ENCODE measurements around the gene FRMPD1.

FRMPD1 gene

DNA sequence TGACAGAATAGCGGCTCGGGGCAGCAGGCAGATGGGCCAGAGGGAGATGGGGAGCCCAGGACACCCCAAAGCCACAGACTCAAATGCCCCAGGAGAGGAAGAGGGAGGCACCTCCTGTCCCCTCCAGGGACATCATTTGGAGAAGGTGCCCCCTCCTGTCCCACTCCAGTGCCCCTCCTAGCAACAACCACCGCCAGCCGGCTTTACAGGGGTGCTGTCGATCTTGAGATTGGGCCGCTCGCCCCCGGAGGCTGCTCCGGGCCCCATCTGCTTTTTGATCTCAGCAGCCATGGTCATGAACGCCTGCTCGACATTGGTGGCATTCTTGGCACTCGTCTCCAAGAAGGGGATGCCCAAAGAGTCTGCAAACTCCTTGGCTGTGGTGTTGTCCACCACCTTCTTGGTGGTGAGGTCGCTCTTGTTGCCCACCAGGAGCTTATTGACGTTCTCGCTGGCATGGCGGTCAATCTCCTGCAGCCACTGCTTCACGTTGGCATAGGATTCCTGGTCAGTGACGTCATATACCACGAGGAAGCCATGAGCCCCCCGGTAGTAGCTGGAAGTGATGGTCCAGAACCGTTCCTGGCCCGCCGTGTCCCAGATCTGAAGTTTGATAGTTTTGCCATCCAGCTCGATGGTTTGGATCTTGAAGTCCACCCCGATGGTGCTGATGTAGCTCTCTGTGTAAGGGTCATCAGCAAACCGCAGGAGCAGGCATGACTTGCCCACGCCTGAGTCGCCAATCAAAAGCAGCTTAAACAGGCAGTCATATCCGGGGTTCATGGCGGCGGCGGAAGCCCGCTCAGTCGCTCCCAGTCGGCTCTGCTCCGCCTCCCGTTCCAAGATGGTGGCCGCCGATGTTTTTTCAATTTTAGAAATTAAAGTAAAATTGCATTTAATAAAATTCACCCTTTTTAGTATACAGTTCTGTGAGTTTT, 14.0 kb upstream of the FRMPD1 start:
- no peak for DNase-seq

DNA sequence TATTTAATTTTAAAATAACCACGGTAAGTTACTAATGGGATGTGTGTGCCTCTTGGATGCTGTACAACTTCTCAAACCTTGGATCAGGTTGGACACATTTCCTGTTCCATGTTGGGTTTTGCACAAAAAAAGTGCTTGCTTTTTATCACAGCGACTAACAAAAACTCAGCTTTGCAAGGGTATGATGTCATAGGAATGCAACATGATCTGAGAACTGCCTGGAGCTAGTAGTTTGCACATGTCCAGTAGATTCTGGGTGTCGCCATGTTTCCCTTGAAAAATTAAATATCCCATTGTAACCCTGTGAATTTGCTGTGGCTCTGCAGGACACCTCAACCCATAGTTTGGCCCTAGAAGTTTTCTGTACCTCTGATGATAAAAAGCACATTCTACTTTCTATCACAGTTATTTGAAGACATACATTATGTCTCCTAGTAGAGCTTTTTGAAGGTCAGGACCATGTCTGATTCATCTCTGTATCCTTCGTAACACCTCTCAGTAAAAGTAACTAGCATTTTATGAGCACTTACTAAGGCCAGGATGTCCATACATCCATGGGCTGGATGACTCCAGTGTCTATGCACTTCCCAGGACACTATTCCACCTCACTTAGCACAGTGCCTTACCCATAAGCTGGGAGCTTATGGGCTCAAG, 11.5 kb upstream of the FRMPD1 start:
- DNase-seq = no peak

DNA sequence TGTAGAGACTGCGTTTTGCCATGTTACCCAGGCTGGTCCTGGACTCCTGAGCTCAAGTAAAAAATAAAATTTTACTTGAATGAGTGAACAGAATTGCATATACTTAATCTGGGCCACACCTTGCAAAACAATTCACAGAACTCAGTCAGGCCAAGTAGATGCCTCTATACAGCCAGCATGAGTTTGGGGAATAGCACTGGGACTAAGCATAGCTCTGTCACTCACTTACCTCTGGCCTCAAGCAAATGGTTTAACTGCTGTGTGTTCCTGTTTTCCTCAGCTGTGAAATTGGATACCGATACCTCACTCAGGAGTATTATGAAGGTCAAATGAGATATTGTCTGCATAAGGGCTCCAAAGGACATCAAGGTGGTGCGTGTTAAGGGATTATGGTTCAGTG, 10.9 kb upstream of the FRMPD1 start:
- DNase-seq = no peak

DNA sequence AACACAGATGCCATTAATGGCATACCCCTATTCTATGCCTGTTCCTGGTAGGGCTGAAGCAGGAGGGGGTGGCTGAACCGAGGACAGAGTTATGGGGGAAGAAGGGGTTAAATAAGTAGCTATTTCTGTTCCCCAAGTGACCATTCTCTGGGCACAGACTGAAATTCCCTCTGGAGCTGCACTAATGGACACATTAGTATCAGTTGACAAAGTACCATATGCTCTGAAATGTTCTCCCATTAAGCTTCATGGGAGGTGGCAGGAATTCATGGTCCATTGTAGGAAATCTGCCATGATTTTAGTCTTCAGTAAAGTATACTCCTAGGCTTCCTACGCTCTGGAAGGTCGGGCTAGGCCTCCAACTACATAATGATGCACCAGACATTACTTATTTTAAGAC, 10.5 kb upstream of the FRMPD1 start:
- DNase-seq = no peak

DNA sequence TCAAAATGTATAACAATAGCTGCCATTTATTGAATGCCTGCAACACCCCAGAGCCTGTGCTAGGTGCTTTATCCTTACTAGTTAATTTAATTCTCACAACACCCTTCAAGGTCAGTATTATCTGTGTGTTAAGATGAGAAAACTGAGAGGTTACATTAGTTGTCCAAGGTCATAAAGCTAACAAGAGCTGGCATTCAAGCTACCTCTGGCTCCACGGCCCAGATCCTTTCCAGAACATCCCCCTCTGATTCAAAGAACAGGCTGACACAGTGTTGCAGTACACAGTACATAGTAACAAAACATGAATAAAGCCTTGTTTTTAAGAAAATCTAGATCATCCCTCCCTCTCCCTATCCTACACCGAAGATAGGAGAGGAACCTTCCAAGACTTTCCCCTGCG, 9.4 kb upstream of the FRMPD1 start:
- no peak for DNase-seq

DNA sequence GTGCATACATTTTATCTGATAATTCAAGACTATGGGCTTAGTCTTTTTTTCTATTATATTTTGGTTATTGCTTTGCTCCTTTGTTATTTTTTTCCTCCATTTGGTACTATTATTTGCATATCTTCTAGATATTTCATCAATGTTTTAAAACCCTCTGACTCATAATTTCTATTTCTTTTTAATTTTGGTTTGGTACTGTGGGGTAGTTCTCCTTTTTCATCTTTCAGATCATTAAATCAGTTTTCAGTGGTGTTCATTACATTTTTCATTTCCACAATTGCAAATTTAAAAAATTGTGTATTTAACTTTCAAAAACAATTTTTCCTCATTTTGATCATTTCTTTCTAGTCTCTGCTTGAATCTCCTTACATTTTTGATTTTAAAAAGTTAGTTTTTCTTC, 7.5 kb upstream of the FRMPD1 start:
- no peak for DNase-seq

DNA sequence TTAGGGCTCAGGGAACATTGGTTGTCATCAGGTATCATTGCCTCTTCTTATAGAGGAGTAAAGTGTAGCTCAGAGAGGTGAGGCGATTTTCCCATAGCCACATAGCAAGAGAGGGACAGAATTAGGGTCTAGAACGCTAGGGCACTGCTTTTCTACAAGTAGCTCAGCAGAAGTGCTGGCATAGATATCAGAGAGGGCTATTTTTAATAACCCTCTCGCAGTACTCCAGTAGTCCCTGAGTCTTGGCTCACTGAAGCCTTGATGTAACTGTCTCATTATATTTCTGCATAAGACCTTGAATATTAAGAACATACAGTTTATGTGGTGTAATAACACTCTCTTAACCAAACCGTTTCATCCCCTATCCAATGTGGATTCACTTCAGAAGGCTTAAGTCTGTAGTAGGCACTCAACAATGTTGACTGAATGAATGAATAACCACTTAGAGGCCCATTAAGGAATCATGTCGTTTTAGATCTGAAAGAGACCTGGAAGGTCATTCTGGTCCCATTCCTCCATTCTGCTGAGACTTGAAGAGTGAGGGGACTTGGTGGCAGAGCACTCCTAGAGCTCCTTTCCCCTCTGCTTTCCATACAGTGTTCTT, 4.7 kb upstream of the FRMPD1 start:
- no peak for DNase-seq

DNA sequence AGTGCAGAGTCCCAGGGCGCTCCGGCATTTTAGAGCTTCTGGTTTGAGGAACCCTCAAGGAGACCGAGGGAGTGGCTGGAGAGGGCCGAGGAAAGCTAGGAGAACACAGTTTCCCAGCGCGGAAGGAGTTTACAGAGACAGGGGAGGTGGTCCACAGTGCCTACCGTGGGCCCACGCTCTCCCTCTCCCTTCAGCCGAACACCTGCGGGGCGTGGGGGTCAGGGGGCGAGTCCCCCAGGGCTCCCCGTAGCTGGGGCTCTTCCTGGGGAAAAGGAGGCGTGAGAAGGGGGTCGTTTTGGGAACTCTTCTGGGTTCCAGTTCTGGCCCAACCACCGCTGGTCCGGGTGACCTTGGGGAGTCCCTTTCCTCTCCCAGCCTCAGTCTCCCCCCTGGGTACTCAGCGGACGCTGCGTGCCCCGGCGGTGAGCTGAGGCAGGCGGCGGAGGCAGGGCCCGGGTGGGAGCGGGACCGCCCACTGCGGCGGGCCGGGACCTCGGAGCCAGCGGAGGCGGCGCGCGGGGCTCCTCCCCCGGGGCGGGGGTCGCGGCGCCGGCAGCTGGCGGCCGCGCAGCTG, 368 bp upstream of the FRMPD1 start:
- DNase-seq = no peak

DNA sequence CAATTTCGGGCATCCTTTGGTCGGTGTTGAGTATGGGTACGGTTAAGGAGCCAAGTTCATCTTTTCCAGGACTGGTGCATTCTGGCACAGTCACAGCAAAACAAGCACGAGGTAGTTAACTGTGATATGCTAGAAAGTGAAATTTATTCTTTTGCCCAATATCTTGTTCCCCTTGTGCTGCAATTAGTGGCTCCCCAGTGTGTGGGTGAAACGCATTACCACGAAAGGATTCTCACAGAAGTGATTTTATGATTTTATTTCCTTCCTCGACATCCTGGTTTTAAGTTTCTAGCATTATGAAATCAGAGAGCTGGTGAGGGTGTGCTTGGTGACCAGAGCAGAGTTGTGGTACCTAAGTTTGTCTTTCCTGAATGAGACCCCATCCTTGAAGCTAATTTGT, 1.5 kb downstream of the FRMPD1 start:
- DNase-seq = no peak

DNA sequence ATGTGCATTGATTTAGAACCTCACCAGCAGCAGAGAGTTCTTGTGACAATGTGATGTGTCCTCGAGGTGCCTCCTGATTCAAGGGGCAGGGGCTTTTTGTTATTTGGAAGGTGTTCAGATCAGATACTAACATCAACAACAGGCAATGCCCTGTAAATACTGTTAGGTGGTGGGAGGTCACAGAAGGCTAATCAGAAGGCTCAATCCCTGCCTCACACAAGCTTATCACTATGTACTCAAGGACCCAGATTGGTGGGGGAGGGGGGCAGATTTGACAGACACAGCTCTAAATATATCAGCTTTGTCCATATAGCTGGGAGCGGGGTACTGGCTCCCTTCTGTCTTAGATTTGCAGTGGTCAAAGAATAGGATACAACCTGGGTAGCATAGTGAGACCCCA, 2.6 kb downstream of the FRMPD1 start:
- DNase-seq = no peak

DNA sequence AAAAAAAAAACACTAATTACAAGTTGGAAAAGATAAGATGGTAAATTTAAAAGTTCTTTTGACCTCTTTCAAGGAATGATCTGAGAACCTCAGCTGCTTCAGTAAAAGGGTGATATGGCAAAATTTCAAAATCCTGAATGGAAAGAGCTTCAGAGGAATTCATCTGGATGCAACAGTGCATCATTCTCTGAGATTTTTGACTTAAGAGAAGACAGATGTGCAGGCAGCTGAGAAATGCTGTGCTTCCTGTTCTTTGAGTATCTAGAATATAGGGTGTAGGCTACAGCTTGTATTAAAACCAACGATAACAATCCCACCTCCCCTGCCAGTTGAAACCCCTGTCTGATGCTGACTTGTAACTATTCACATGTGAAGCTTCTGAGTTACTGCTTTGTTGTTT, 6.2 kb downstream of the FRMPD1 start:
- no peak for DNase-seq

DNA sequence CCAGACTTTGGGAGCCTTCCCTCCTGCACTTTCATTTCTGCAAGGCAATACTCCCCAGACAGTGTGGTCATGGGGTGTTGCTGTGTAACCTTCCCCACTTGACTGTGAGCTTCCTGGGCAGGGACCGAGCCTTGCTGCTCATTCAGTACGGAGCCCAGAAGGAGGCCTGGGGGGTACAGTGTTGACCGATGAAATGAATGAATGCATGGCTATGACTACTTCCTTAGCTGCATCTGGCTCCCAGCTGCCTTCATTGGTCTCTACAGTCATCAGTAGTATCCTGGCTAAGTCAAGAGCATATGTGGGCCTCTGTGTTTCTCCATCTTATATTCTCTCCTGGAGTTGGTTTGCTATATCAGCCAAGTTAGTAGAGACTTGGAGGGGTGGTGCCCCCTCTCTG, 9.9 kb downstream of the FRMPD1 start:
- DNase-seq = no peak

DNA sequence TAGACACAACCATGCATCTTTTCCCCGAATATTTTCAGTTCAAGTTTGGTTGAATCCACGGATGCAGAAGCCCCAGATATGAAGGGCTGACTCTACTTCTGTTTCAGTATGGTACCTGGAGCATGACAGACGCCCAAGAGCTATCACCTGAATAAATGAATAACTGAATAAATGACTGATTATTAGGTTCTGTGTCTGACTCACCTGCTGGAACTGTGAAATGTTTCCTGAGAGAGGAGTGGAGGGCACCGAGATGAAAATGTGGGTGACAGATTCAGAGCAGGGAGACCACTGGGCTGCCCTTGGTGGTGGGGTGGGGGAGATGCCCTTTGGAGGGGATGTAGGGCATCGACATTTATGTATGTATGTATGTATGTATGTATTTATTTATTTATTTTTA, 13.2 kb downstream of the FRMPD1 start:
- no peak for DNase-seq

DNA sequence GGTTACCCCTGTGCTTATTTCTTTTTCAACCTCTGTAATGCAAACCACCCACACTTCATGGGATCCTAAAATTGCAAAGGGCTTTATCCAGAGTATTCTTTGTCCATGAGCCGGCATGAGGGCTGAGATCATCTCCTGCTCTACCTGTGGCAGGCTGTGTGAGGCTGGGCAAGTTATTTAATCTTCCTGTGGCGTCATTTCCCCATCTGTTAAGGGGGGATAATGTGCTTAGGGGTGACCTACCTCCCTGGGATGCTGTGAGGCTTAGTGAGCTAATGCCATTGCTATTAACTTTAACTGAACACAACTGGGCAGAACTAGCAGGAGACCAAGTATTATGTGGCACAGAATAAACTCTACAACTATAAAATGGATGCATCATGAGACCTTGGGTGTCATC, 17.0 kb downstream of the FRMPD1 start:
- DNase-seq = no peak

DNA sequence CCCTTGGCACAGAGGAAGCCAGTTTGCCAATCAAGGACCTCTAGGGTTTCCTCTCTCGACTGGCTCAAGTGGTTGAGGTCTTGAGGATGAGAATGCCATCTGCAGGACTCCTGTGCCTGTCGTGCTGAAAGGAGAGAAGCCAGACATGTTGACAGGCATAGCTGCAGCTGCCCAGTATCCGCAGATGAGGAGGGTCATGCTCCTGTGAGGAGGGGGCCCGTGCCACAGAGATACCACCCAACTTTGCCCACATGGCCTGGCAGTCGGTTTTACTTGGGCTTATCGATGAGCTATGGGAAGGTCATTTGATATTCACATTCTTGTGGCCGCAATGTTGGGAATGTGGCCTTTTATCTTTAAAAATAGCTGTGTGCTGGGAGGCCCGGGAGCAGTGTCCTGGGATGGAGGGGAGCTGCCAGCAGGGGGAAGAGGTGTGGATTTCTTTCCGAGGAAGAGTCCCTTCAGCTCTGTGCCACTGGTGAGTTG, 17.4 kb downstream of the FRMPD1 start:
- no peak for DNase-seq

DNA sequence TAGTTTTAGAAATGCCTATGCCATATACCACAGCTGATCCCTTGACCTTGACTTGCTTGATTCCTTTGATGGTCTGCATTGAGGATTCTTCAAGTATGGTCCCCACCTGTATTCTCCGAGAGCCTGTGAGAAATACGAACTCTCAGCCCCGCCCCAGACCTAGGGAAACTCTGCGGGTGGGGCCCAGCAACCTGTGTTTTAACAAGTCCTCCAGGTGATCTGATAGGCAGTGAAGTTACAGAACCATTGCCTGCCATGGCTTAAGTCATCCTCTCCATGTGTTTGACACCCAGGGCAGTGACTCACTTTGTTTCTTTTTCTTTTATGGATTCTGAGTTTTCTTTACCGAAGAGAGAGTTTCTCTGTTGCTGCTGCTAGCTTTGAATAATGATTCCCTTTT, 18.5 kb downstream of the FRMPD1 start:
- no peak for DNase-seq

DNA sequence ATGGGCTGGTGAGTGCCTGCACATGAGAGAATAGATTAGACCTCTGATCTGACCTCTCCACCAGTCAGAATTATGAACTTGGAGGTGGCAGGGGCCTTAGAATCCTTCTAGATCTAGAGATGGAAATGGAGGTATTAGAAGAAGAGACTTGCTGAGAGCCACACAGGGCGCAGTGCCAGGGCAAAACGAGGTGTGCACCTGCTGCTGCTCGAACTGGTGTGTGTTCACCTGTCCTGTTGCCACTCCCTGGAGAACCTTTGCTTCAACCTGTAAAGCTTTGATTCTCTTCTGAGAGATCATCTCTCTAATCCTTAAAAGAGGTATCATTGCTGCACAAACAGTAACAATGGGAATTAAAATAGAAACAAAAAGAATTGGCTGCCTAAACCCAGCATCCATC, 24.9 kb downstream of the FRMPD1 start:
- no peak for DNase-seq

DNA sequence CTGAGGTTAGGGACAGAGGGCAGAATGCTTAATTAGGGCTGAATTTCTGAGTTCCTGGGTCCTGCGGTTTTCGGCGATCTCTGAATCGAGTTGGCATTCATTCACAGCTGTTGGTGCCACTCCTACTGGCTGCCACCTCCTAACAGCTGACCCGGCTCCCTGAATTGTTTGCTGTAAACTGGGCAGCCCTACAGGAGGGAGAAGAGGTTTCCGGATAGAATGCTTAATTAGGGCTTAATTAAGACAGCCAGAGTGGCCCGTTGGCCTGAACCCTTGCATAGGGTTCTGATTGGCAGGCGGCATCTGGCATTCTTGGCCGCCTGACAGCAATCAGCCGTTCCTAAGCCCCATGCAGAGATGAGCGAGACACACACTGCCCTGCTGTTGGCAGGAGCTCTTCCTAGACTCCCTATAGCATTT, 25.7 kb downstream of the FRMPD1 start:
- no peak for DNase-seq

DNA sequence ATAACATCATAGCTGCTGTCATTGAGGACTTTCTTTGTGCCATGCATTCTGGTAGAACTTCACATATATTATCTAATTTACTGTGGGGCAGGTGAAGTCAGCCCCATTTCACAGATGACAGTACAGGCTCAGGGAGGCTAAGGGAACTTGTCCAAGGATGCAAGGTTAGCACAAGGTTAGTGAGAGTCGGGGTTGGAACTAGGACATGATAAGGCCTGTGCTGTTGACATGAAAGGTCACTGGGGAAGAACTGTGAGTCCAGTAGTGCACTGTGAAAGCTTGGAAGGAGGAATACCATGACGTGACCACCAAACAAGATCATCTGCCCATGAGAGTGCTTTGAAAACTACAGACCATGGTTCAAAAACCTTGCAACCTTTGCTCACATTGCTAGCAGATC, 26.7 kb downstream of the FRMPD1 start:
- no peak for DNase-seq

DNA sequence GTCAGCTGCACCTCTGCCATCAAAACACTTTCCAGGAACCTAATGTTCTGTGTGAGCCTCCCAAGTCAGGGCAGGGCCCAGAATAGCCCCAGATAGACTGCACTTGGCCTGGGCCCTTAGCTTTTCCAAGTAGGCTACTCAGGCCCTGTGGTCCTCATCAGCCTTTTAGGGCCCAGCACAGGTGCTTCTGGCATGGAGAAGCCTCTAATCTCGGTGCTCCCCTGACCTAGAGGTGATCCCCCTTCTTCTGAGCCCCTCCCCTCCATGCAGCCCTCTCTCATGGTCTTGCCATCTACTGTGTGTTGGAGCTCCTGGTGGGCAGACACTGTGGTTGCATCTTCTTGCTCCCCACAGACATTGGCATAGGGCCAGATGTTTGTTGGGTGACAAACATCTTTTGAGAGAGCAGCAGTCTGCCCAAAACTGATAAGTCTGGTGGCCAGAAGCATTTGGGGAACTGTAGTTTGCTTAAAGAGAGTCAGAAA, 28.1 kb downstream of the FRMPD1 start:
- DNase-seq = no peak

DNA sequence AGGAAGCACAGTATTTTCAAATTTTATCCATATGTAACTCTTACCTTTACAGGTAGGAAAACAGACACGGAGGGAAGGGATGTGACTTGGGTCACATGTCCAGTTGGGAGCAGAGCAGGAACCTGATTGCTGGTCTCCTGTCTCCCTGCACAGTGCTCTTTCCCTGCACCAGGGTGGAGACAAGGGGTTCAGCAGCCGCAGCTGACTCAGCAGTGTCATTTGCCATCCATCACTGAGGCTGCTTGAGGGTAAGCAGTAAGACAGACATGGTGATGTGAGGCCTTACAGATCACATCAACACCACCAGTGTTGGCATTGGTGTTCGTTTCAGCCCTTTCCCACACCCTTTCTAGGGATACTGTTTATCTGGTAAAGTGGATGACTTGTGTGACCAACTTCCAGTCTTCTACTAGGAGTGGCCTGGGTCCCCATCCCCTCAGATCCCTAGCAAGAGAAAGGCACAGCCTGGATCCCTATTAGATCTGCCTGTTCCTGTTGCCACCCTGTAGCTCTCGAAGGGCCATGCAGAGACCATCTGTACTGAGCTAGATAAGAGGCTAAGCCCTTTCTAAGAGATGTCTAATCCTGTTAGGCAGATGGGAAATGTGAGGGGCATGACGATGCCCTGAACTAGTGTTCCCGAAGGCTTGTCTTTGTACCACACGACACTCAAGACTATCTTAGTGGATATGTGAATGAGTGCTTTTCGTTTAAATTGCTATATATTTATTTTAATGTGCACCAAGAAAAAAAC, 29.1 kb downstream of the FRMPD1 start:
- DNase-seq = no peak

DNA sequence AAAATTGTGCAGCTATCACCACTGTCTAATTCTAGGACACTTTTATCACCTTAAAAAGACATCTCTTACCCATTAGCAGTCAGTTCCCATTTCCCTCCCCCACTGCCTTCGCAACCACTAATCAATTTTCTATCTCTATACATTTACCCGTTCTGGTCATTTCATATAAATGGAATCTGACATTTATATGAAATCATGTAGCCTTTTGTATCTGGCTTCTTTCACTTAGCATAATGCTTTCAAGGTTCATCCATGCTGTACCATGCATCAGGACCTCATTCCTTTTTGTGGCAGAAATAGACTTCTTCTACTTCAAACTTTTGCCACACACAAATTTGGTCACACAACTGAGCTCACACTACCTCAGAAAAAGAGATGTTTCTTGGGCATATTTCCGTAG, 32.2 kb downstream of the FRMPD1 start:
- no peak for DNase-seq
